ENCODE results near the gene DNAJB12. TPM values are rescaled to one million over a fixed set of nuclear protein-coding genes. Genes with fewer than 3 reads are reported as not detected.
A peak's percentile ranks its signal among the peaks of the same experiment; 100 is the strongest.

DNAJB12 gene
- total RNA-seq, 2 experiments from 2014 or later = 18.9 to 19.8 TPM

DNA sequence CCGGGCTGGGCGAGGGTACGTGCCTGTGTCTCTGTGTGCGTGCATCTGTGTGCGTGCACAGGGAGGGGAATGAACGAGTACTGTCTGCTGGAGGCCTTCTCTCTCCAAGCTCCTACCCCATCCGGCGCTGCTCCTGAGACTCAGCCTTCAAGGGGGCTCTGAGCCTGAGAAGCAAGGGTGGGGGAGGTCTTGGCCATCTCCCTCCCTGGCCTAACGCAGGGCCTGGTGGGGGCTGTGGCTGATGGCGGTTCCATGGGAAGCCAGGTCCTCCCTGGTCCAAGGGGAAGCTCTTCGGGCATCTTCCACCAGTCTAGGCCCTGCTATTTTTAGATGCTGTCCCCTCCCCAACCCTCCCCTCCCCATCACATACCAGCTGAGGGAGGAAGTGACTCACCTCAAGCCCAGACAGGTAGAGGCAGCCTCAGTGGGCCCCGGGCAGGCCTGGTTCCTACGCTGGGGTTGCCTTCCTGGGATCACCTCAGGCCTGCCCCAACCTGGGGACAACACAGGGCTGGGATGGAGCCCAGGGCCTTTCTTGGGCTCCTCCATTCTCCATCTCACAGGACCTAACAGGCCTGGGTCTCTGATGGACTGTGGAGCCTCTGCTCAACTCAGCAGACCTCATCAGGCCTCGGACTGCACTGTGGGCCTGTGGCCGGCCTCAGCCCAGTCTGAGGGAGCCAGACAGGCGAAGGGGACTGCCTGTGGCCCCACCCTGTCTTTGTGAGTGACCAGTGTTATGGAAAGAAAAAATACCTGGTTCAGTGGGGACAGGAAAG, 32.2 kb downstream of the DNAJB12 start:
- intact Hi-C loops (cut with micrococcal nuclease) = no loop called here
- CTCF ChIA-PET = interaction anchor here (1.6 to 6.3 kb wide), 4 partner anchors 11 to 47 kb away, joined by 4 to 67 read pairs (median 20); no protein-coding TSS in a partner anchor
- Mint-ChIP-seq H3K36me3 (peaks cover 12% of the 10 kb centered on the region), H3K4me3 (peak overlapping the region; percentile 59), H3K9me3 (peaks cover 5% of the 10 kb centered on the region), H3K27ac (peak overlapping the region; percentile 100), H3K4me1 (ENCODE audit: low read depth) (peaks cover 68% of the 10 kb centered on the region), H3K27me3 (peaks cover 5% of the 10 kb centered on the region)
- POLR2A ChIA-PET = interaction anchor here (1.8 to 9.4 kb wide), 5 partner anchors 12 to 61 kb away, joined by 9 to 219 read pairs (median 85); partner anchors contain the start of gene DDIT4
- DNase-seq = peak; percentile 79

DNA sequence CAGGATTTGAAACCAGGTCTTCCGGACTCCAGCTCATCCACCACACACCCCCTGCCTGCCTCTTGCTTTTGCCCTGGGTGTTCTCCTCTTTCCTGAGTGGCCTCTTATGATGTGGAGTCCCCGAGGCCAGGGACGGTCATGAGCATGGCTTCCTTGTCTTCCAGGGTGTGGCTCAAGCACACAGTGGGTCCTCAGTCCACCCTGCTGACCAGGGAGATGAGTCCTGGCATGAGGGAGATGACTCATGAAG, 32.8 kb downstream of the DNAJB12 start:
- intact Hi-C loops (cut with micrococcal nuclease) = no loop called here
- Mint-ChIP-seq H3K36me3 (peaks cover 16% of the 10 kb centered on the region), H3K27me3 (peaks cover 4% of the 10 kb centered on the region), H3K4me3 (peak overlapping the region; percentile 59), H3K27ac (peak overlapping the region; percentile 100), H3K9me3 (peaks cover 5% of the 10 kb centered on the region), H3K4me1 (ENCODE audit: low read depth) (peaks cover 72% of the 10 kb centered on the region)
- ChIA-PET POLR2A (interaction anchor here (1.8 to 9.4 kb wide), 8 partner anchors 10 to 74 kb away, joined by 8 to 219 read pairs (median 40); partner anchors contain the start of gene DDIT4), CTCF (interaction anchor here (1.6 to 6.3 kb wide), 4 partner anchors 12 to 46 kb away, joined by 4 to 67 read pairs (median 20); no protein-coding TSS in a partner anchor)
- no peak for DNase-seq

DNA sequence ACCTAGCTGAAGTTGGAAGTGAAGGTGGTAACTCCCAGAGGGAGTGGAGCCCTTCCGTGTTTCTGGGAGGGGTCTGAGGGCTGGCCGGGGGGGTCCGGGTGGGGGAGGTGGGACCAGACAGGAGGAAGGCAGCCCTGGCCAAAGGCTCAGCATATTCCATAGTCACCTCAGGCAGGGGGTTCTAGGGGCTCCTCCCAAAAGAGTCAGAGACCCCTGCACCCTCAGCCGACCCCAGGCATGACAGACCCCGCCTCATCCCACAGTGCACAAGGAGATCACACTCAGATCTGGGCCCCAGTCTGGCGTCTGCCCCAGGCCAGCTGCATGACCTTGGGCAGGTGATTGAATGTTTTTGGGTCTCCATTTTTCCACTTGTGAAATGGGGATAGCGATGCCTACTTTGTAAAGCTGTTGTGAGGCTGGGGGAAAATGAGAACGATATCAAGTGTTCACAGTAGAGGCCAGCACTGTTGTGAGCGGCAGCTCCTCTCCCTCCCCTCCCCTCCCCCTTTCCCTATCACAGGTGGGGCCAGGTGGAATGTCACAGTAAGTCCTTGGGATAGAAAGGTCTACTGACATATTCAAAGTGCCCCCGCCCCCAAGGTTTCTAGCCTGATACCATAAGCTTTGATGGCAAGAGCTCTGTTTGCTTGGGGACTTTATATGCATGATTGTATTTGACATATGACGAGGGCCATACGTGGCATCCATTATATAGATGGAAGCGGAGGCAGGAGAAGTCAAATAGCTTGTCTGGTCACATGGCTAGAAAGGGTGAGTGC, 33.3 kb downstream of the DNAJB12 start:
- Mint-ChIP-seq H3K9me3 (peaks cover 1% of the 10 kb centered on the region), H3K4me1 (ENCODE audit: low read depth) (peaks cover 72% of the 10 kb centered on the region), H3K27me3 (no peaks in the 10 kb centered on the region), H3K36me3 (peaks cover 10% of the 10 kb centered on the region), H3K27ac (peak overlapping the region; percentile 100), H3K4me3 (peak overlapping the region; percentile 85)
- CTCF ChIA-PET = interaction anchor here (0.8 to 6.3 kb wide), 11 partner anchors 12 to 99 kb away, joined by 3 to 67 read pairs (median 8); no protein-coding TSS in a partner anchor
- POLR2A ChIA-PET = interaction anchor here (0.8 to 9.4 kb wide), 15 partner anchors 8 to 233 kb away, joined by 3 to 219 read pairs (median 17); partner anchors contain the start of genes ANAPC16, ASCC1, DDIT4 and SPOCK2
- intact Hi-C loops (cut with micrococcal nuclease) = loop anchor here (2.0 kb wide), 1 partner anchor 49 kb away; the partner anchor contains the start of gene DDIT4
- DNase-seq = peak; percentile 25

DNA sequence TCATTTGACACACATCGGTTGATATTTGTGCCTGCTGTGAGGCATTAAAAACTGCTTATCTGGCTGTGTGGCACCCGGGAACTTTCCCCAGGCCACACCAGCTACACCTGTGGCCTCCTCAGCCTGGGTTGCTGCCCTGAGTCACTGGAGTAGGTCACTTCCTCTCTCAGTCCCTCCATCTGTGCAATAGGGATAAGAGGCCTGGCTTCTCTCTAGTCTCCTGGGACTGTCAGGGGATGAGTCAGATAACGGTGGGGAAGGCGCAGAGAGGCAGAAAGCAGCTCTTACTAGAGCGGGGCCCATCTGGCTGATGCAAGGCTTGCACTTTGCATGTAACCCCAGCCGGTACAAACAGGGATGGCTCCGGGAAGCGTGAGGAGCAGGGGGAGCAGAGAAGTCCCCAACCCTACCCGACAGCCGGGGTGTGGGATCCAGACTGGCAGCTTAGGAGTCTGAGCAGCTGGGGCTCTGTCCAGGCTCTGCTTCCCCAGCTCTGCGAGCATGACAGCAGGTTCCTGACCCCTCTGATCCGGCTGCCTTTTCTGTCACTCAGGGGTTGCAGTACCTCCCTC, 34.0 kb downstream of the DNAJB12 start:
- H3K27ac Mint-ChIP-seq = peak overlapping the region; percentile 100
- CTCF ChIA-PET = interaction anchor here (0.7 to 6.3 kb wide), 13 partner anchors 12 to 98 kb away, joined by 3 to 67 read pairs (median 4); partner anchors contain the start of gene DDIT4

DNA sequence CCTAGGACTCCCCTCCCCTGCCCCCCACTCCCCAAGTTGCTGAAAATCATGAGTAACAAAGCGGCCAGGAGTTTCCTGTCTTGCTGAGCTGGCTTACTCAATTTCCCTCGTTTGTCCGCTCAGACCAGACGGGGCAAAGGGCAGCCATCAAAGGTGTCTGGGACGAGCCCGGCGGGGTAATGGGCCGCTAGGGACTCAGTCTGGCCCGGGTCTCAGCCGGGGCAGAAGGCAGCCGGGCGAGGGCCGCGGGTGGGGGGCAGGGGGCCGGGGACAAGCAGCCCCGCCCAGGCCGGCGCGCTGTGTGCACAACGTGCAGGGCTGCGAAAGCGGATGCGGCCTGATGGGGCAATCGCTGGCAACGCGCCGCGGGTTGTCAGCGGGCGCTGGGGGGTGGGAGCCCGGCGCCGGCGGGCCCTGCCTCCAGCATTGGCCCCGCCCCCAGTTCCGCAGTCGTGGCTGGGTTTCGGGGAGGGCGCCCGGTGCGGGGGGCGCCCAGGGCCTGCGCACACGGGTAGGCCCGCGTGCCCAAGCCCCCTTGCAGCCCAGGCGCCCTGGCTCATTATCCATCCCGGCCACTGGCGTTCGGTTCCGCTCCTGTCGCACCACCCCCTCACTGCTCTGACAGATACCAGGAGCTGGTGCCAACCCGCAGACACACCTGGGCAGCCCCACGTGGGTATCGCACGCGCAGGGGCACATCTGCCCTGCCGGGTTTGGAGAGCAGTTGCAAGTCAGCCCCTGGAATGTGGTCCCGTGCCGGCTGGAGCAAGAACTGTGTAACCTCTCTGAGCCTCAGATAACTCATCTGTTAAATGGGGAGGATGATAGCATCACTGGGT, 35.1 kb downstream of the DNAJB12 start:
- H3K27me3 Mint-ChIP-seq = no peaks in the 10 kb centered on the region
- POLR2A ChIA-PET = interaction anchor here (0.6 to 9.4 kb wide), 16 partner anchors 8 to 1589 kb away, joined by 3 to 219 read pairs (median 12); partner anchors contain the start of genes ANAPC16, ASCC1, DDIT4 and MCU
- H3K36me3 Mint-ChIP-seq = peaks cover 14% of the 10 kb centered on the region
- H3K9me3 Mint-ChIP-seq = no peaks in the 10 kb centered on the region
- peak overlapping the region; percentile 85 for H3K4me3 Mint-ChIP-seq
- H3K4me1 Mint-ChIP-seq (ENCODE audit: low read depth) = peaks cover 79% of the 10 kb centered on the region
- intact Hi-C loops (cut with micrococcal nuclease) = loop anchor here (1.0 to 2.0 kb wide), 6 partner anchors 12 to 58 kb away; partner anchors contain the start of gene DDIT4
- DNase-seq = peak; percentile 93
- peak overlapping the region; percentile 100 for H3K27ac Mint-ChIP-seq
- CTCF ChIA-PET = interaction anchor here (1.0 to 6.3 kb wide), 9 partner anchors 11 to 46 kb away, joined by 3 to 67 read pairs (median 11); partner anchors contain the start of gene DDIT4

More for the DNA sequence above, 34.0 kb downstream of the DNAJB12 start:
- peaks cover 14% of the 10 kb centered on the region for H3K36me3 Mint-ChIP-seq
- no peaks in the 10 kb centered on the region for H3K9me3 Mint-ChIP-seq
- peak overlapping the region; percentile 85 for H3K4me3 Mint-ChIP-seq
- no peaks in the 10 kb centered on the region for H3K27me3 Mint-ChIP-seq
- H3K4me1 Mint-ChIP-seq (ENCODE audit: low read depth) = peaks cover 78% of the 10 kb centered on the region
- DNase-seq = peak; percentile 91
- intact Hi-C loops (cut with micrococcal nuclease) = loop anchor here (1.0 to 2.0 kb wide), 6 partner anchors 11 to 59 kb away; partner anchors contain the start of gene DDIT4
- POLR2A ChIA-PET = interaction anchor here (0.8 to 9.4 kb wide), 14 partner anchors 9 to 232 kb away, joined by 3 to 219 read pairs (median 22); partner anchors contain the start of genes ANAPC16, ASCC1, DDIT4 and SPOCK2

DNA sequence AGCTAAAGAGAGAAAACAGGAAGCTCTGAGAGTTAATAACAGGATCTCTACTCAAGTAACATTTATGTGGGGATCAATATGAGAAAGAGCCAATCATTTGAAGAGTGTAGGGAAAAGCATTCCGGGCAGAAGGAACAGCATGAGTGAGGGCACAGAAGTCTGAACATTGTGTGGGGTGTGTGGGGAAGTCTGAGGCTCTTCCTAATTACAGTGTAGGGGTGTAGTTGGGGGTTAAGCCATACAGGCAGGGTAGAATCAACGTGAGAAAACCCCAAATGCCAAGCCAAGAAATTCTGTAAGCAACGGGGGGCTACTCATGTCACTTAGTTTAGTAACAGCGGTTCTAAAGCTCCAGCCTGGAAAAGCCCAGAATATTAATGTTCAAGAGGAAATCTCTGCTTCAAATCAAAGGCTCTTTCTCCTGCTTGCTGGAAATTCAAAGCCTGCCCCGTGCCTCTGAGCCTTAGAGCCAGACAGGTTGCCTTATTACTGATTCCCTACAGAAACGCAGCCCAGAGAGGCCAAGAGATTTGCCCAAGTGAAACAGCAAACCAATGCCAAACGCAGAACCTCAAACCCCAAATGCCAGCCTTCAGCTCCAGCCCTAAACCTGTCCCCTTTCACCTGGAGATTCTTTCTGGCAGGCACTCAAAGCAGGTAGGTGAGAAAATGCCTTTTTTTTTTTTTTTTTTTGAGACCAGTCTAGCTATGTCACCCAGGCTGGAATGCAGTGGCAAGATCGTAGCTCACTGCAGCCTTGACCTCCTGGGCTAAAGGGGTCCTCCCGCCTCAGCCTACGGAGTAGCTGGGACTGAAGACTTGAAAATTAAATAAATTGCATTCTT, 36.1 kb downstream of the DNAJB12 start:
- peak; percentile 31 for DNase-seq
- H3K4me3 Mint-ChIP-seq = peak overlapping the region; percentile 76
- no peaks in the 10 kb centered on the region for H3K9me3 Mint-ChIP-seq
- intact Hi-C loops (cut with micrococcal nuclease) = no loop called here
- H3K27ac Mint-ChIP-seq = peak overlapping the region; percentile 100
- peaks cover 14% of the 10 kb centered on the region for H3K36me3 Mint-ChIP-seq
- no peaks in the 10 kb centered on the region for H3K27me3 Mint-ChIP-seq
- peaks cover 71% of the 10 kb centered on the region for H3K4me1 Mint-ChIP-seq (ENCODE audit: low read depth)
- ChIA-PET POLR2A (interaction anchor here (1.2 to 9.4 kb wide), 10 partner anchors 8 to 71 kb away, joined by 3 to 219 read pairs (median 34); partner anchors contain the start of gene DDIT4), CTCF (interaction anchor here (0.6 to 6.3 kb wide), 6 partner anchors 10 to 270 kb away, joined by 3 to 67 read pairs (median 8); no protein-coding TSS in a partner anchor)

DNA sequence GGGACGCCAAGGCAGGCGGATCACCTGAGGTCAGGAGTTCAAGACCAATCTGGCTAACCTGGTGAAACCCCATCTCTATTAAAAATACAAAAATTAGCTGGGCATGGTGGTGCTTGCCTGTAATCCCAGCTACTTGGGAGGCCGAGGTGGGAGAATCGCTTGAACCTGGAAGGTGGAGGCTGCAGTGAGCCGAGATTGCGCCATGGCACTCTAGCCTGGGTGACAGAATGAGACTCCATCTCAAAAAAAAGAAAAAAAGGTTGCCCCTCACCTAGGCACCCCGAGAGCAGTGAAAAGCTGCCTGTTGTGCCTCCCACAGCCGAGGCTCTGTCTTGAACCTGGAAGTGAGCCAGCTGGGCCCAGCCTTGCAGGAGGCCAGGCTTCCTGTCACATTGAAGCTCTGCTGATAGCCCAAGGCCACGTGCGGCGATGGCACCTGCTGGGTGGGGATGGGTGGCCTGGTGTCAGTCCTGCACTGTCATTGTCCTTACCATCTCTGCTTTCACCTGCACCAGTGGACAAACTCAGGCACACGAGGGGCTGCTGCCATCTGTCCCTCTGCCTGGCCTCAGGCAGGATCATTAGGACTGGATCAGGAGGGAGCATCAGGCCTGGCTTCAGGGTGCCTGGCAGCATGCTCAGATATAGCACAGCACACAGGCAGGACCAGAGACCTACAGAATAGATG, 37.8 kb downstream of the DNAJB12 start:
- peak; percentile 77 for DNase-seq
- Mint-ChIP-seq H3K9me3 (no peaks in the 10 kb centered on the region), H3K36me3 (peaks cover 14% of the 10 kb centered on the region), H3K27me3 (no peaks in the 10 kb centered on the region), H3K4me1 (ENCODE audit: low read depth) (peaks cover 56% of the 10 kb centered on the region), H3K27ac (peak overlapping the region; percentile 88), H3K4me3 (peak overlapping the region; percentile 36)
- ChIA-PET CTCF (interaction anchor here (0.6 to 1.3 kb wide), 5 partner anchors 20 to 94 kb away, joined by 3 to 5 read pairs (median 3); no protein-coding TSS in a partner anchor), POLR2A (interaction anchor here (2.4 to 9.4 kb wide), 5 partner anchors 8 to 42 kb away, joined by 9 to 219 read pairs (median 85); partner anchors contain the start of gene DDIT4)
- intact Hi-C loops (cut with micrococcal nuclease) = no loop called here

DNA sequence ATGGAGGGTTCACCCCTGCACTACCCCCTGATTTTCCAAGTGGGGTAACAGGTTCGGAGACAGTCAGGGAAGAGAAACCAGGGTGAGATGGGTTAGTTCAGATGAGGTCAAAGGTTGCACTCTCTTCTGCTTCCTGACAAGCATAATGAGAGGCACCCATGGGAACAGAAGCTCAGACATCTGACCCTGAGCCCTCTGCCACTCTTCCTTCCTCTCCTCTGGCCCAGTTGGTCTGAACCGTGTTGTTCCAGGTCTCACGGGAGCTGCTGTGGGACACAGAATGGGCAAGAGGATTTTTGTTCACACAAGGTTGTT, 38.4 kb downstream of the DNAJB12 start:
- H3K4me1 Mint-ChIP-seq (ENCODE audit: low read depth) = peaks cover 54% of the 10 kb centered on the region
- ChIA-PET CTCF (interaction anchor here (1.0 to 1.3 kb wide), 4 partner anchors 19 to 42 kb away, joined by 3 to 5 read pairs (median 3); no protein-coding TSS in a partner anchor), POLR2A (interaction anchor here (2.4 to 9.4 kb wide), 5 partner anchors 8 to 41 kb away, joined by 9 to 219 read pairs (median 85); partner anchors contain the start of gene DDIT4)
- peaks cover 14% of the 10 kb centered on the region for H3K36me3 Mint-ChIP-seq
- intact Hi-C loops (cut with micrococcal nuclease) = no loop called here
- peak overlapping the region; percentile 88 for H3K27ac Mint-ChIP-seq
- no peak overlapping the region for H3K4me3 Mint-ChIP-seq
- no peak for DNase-seq
- H3K9me3 Mint-ChIP-seq = no peaks in the 10 kb centered on the region
- H3K27me3 Mint-ChIP-seq = no peaks in the 10 kb centered on the region

DNA sequence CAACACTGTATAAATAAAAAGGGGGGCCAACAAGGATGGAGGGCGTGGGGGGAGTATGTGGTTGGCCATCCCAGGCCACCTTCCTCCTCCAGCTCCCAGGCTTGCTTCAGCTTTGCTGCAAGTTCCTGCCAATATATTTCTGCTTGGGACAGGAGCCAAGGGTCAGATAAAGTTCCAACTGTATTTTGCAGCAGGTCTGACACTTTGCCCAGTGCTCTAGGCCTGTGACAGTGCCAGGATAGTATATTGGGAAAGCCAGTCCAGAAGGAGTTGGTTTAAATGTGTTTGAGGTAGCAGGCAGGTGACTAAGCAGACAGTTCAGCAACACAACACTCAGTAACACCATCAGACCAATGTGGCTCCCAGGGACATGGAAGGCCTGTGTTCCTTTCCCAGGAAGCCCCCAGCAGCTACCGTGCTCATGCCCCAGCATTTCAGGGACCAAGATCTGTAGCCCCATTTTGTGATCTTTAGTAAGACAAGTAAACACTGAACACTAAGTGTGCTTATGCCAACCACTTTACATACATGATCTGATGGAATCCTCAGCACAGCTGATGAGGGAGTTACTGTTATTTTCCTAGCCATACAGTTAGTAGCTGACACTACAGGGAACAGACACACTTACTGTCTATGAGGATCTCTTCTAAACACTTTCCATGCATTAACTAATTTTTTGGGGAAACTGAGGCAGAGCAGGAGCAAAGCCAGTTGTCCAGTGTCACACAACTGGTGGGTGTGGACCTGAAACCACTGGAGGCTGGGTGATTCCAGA, 38.9 kb downstream of the DNAJB12 start:
- ChIA-PET CTCF (interaction anchor here (1.0 to 1.3 kb wide), 4 partner anchors 18 to 41 kb away, joined by 3 to 5 read pairs (median 3); no protein-coding TSS in a partner anchor), POLR2A (interaction anchor here (7.9 to 9.4 kb wide), 3 partner anchors 12 to 41 kb away, joined by 85 to 219 read pairs (median 120); partner anchors contain the start of gene DDIT4)
- peaks cover 14% of the 10 kb centered on the region for H3K36me3 Mint-ChIP-seq
- no peaks in the 10 kb centered on the region for H3K27me3 Mint-ChIP-seq
- no peaks in the 10 kb centered on the region for H3K9me3 Mint-ChIP-seq
- intact Hi-C loops (cut with micrococcal nuclease) = no loop called here
- H3K27ac Mint-ChIP-seq = peak overlapping the region; percentile 88
- DNase-seq = no peak
- peak overlapping the region; percentile 9 for H3K4me3 Mint-ChIP-seq
- peaks cover 52% of the 10 kb centered on the region for H3K4me1 Mint-ChIP-seq (ENCODE audit: low read depth)

Measured in activated CD4-positive, alpha-beta memory T cell treated with anti-CD3 and anti-CD28 coated beads for 36 hours (primary cell).